ENCODE results near the gene TRIM13. TPM values are rescaled to one million over a fixed set of nuclear protein-coding genes. Genes with fewer than 3 reads are reported as not detected.
"Not testable (repeated sequence)": the region's sequence is repeated elsewhere in the genome, so short reads cannot be mapped to it uniquely, and the experiment has no call there.

TRIM13 gene
- total RNA-seq, 1 experiment from 2014 or later: 16.5 TPM

DNA sequence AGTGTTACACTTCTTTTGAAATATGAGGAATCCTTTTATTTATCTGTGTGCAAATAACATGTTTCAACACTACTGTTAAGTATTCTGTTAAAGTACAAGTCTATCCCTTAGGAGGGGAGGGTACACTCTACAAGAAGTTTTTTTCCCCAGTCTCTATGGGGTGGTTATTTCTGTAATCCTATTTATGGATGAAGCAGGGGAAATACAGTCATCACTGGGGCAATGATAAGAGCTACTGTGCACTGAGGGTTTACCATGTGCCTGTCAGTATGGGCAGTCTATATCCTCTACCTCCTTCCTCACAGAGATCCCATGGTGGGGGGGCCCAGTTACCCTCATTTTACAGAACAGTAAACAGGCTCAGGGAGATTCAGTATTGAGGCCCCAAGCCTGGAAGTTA, 16.6 kb upstream of the TRIM13 start:
- DNase-seq: no peak
- H3K36me3 ChIP-seq (ENCODE audit: control insufficient read depth, insufficient read depth, low read length): no peaks in the 10 kb centered on the region
- H3K4me1 ChIP-seq: no peaks in the 10 kb centered on the region
- Mint-ChIP-seq H3K36me3 (ENCODE audit: insufficient read depth, unreplicated experiment) (no peaks in the 10 kb centered on the region), H3K9me3 (ENCODE audit: unreplicated experiment) (no peaks in the 10 kb centered on the region), H3K4me3 (ENCODE audit: unreplicated experiment) (no peak overlapping the region), H3K27me3 (ENCODE audit: insufficient read depth, unreplicated experiment) (no peaks in the 10 kb centered on the region), H3K27ac (ENCODE audit: unreplicated experiment) (no peak overlapping the region), H3K4me1 (ENCODE audit: low read depth, unreplicated experiment) (peaks cover 12% of the 10 kb centered on the region)
- intact Hi-C loops (cut with micrococcal nuclease; ENCODE audit: unreplicated experiment): no loop called here
- ChIA-PET POLR2A (no interaction called here), CTCF (no interaction called here)
- H3K27me3 ChIP-seq (replicated peaks; ENCODE audit: control insufficient read depth, insufficient read depth, low read length): no peaks in the 10 kb centered on the region
- no peak overlapping the region for H3K4me3 ChIP-seq (ENCODE audit: low read depth, low read length)
- no TSS peak for BruUV-seq (replicated peaks)
- H3K9me3 ChIP-seq: no peaks in the 10 kb centered on the region
- TF ChIP-seq, protein P1, sequence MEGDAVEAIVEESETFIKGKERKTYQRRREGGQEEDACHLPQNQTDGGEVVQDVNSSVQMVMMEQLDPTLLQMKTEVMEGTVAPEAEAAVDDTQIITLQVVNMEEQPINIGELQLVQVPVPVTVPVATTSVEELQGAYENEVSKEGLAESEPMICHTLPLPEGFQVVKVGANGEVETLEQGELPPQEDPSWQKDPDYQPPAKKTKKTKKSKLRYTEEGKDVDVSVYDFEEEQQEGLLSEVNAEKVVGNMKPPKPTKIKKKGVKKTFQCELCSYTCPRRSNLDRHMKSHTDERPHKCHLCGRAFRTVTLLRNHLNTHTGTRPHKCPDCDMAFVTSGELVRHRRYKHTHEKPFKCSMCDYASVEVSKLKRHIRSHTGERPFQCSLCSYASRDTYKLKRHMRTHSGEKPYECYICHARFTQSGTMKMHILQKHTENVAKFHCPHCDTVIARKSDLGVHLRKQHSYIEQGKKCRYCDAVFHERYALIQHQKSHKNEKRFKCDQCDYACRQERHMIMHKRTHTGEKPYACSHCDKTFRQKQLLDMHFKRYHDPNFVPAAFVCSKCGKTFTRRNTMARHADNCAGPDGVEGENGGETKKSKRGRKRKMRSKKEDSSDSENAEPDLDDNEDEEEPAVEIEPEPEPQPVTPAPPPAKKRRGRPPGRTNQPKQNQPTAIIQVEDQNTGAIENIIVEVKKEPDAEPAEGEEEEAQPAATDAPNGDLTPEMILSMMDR (IDR thresholded peaks at IDR 0.05; ENCODE audit: insufficient read depth in 1 of 2, low read depth in 1 of 2, low read length in 1 of 2, severe bottlenecking in 1 of 2, unreplicated experiment in 1 of 2): no peak

- Mint-ChIP-seq H3K9me3 (ENCODE audit: unreplicated experiment) (no peaks in the 10 kb centered on the region), H3K4me1 (ENCODE audit: low read depth, unreplicated experiment) (no peaks in the 10 kb centered on the region), H3K27ac (ENCODE audit: unreplicated experiment) (no peak overlapping the region), H3K4me3 (ENCODE audit: unreplicated experiment) (no peak overlapping the region), H3K36me3 (ENCODE audit: insufficient read depth, unreplicated experiment) (no peaks in the 10 kb centered on the region), H3K27me3 (ENCODE audit: insufficient read depth, unreplicated experiment) (no peaks in the 10 kb centered on the region)
- Histone ChIP-seq H3K36me3 (ENCODE audit: control insufficient read depth, insufficient read depth, low read length) (no peaks in the 10 kb centered on the region), H3K4me3 (ENCODE audit: low read depth, low read length) (no peak overlapping the region), H3K4me1 (no peaks in the 10 kb centered on the region), H3K27me3 (replicated peaks; ENCODE audit: control insufficient read depth, insufficient read depth, low read length) (no peaks in the 10 kb centered on the region), H3K9me3 (no peaks in the 10 kb centered on the region)
- no peak for DNase-seq
- no TSS peak for BruUV-seq (replicated peaks)
- POLR2A ChIA-PET: interaction anchor here (0.6 kb wide), 1 partner anchor 16 kb away, joined by 4 read pairs; no protein-coding TSS in a partner anchor
- TF ChIP-seq, protein P1 (IDR thresholded peaks at IDR 0.05; ENCODE audit: insufficient read depth in 1 of 2, low read depth in 1 of 2, low read length in 1 of 2, severe bottlenecking in 1 of 2, unreplicated experiment in 1 of 2): no peak
- CTCF ChIA-PET: interaction anchor here (0.6 kb wide), 1 partner anchor 29 kb away, joined by 12 read pairs; no protein-coding TSS in a partner anchor
- intact Hi-C loops (cut with micrococcal nuclease; ENCODE audit: unreplicated experiment): no loop called here
Measured at GRCh38 chr13:49985129-49985528, 11.7 kb upstream of the TRIM13 start.

GRCh38 chr13:49986471-49986870, 10.4 kb upstream of the TRIM13 start:
- no peak overlapping the region for H3K27ac Mint-ChIP-seq (ENCODE audit: unreplicated experiment)
- Histone ChIP-seq H3K4me3 (ENCODE audit: low read depth, low read length) (no peak overlapping the region), H3K36me3 (ENCODE audit: control insufficient read depth, insufficient read depth, low read length) (no peaks in the 10 kb centered on the region), H3K9me3 (no peaks in the 10 kb centered on the region), H3K4me1 (no peaks in the 10 kb centered on the region), H3K27me3 (replicated peaks; ENCODE audit: control insufficient read depth, insufficient read depth, low read length) (no peaks in the 10 kb centered on the region)
- intact Hi-C loops (cut with micrococcal nuclease; ENCODE audit: unreplicated experiment): no loop called here
- no peaks in the 10 kb centered on the region for H3K36me3 Mint-ChIP-seq (ENCODE audit: insufficient read depth, unreplicated experiment)
- BruUV-seq (replicated peaks): no TSS peak
- ChIA-PET POLR2A (no interaction called here), CTCF (interaction anchor here (0.6 to 0.7 kb wide), 2 partner anchors 14 to 1898 kb away, joined by 3 read pairs; no protein-coding TSS in a partner anchor)
- no peaks in the 10 kb centered on the region for H3K27me3 Mint-ChIP-seq (ENCODE audit: insufficient read depth, unreplicated experiment)
- no peaks in the 10 kb centered on the region for H3K9me3 Mint-ChIP-seq (ENCODE audit: unreplicated experiment)
- TF ChIP-seq, protein P1 (IDR thresholded peaks at IDR 0.05; ENCODE audit: insufficient read depth in 1 of 2, low read depth in 1 of 2, low read length in 1 of 2, severe bottlenecking in 1 of 2, unreplicated experiment in 1 of 2): no peak
- no peaks in the 10 kb centered on the region for H3K4me1 Mint-ChIP-seq (ENCODE audit: low read depth, unreplicated experiment)
- no peak overlapping the region for H3K4me3 Mint-ChIP-seq (ENCODE audit: unreplicated experiment)
- DNase-seq: no peak

- H3K27me3 Mint-ChIP-seq (ENCODE audit: insufficient read depth, unreplicated experiment); H3K4me1 Mint-ChIP-seq (ENCODE audit: low read depth, unreplicated experiment); DNase-seq; H3K9me3 ChIP-seq; H3K4me3 Mint-ChIP-seq (ENCODE audit: unreplicated experiment); H3K27ac Mint-ChIP-seq (ENCODE audit: unreplicated experiment); POLR2A ChIA-PET; H3K4me1 ChIP-seq; H3K27me3 ChIP-seq (replicated peaks; ENCODE audit: control insufficient read depth, insufficient read depth, low read length); H3K4me3 ChIP-seq (ENCODE audit: low read depth, low read length); intact Hi-C loops (cut with micrococcal nuclease; ENCODE audit: unreplicated experiment); H3K36me3 ChIP-seq (ENCODE audit: control insufficient read depth, insufficient read depth, low read length); H3K9me3 Mint-ChIP-seq (ENCODE audit: unreplicated experiment); CTCF ChIA-PET; BruUV-seq (replicated peaks); H3K36me3 Mint-ChIP-seq (ENCODE audit: insufficient read depth, unreplicated experiment): not testable (repeated sequence)
Measured at GRCh38 chr13:49990612-49991011, 6.2 kb upstream of the TRIM13 start.

All from Caco-2 (cell line).